ENCODE results near the gene CTTNBP2.

Gene CTTNBP2

DNA sequence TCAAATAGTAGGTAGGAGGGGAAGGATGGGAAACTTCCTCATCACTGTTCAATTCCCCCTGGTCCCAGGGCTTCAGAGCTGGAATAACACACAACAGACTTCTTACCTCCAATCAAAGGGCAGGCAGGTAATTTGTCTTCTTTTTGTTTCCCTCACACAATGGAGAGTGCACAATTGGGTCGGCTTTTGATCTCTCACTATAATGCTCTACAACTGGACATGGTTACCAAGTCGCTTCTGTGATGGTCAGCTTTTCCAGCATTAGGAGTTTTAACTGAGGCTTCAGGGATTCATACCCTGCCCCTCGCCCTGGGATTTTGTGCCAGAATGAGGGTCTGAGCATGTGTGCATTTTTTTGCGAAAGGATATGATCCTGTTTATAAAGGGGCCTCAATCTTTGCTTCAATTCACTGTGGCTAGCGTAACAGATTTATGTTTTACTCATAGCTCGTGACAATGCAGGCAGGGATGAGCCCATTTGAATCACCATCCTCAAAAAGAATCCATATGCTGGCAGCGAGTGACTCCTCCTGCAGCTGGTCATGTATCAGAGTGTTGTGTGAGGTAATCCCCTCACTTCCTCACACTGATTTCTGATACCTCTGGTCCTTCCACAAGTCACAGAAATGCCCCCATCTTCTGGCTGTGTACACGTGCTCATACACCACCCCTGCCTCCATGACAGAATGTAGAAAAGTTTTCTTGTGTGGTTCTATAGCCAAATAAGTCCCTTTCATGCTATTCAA is 189.6 kb downstream of the CTTNBP2 start:
- DNase-seq, result no peak

- DNase-seq, result no peak
Measured at GRCh38 chr7:117682681-117683385, 190.4 kb downstream of the CTTNBP2 start.

GRCh38 chr7:117679120-117679519 is 194.1 kb downstream of the CTTNBP2 start:
- DNase-seq, result no peak

GRCh38 chr7:117675497-117676435 is 197.5 kb downstream of the CTTNBP2 start:
- DNase-seq, result no peak

GRCh38 chr7:117674617-117675016 is 198.6 kb downstream of the CTTNBP2 start:
- no peak for DNase-seq

GRCh38 chr7:117673839-117674238 is 199.4 kb downstream of the CTTNBP2 start:
- DNase-seq, result no peak

DNA sequence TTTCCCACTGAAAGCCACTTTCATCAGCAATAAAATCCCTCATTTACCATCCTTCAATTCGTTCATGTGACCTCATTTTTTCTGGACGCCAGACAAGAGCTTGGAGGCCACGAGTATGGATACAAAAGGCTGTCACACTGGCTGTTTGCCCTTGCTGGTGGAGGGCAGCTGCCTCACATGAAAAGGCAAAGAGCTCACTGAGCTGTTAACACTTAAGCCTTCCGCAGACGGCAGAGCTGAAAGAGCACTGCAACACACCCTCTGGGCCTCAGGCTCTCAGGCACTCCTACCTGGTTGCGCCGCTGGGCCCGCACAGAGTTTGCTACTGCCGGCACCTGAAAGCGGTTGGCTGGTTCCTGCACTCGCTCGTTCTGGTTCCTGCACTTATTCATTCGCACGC is 199.9 kb downstream of the CTTNBP2 start:
- no peak for DNase-seq

- DNase-seq, result no peak
Measured at GRCh38 chr7:117672453-117672852, 200.8 kb downstream of the CTTNBP2 start.

DNA sequence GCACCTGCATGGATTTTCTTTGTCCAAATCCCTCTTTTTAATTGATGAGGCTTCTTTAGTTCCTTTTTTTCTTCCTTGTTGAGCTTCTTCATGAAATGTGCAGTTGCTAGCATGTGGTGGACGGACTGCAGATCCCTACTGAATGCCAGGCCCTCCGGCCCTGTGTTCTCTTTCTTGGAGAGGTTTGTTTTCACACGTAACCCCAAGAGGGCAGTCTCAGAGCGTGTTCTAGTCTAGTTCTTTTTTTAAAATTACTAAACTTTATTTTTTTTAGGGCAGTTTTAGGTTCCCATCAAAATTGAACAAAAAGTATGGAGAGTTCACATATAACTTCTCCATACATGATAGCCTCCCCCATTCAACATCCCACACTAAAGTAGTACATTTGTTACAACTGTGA is 203.4 kb downstream of the CTTNBP2 start:
- no peak for DNase-seq

GRCh38 chr7:117667456-117667855 is 205.8 kb downstream of the CTTNBP2 start:
- no peak for DNase-seq

GRCh38 chr7:117666689-117667088 is 206.6 kb downstream of the CTTNBP2 start:
- DNase-seq, result no peak

DNA sequence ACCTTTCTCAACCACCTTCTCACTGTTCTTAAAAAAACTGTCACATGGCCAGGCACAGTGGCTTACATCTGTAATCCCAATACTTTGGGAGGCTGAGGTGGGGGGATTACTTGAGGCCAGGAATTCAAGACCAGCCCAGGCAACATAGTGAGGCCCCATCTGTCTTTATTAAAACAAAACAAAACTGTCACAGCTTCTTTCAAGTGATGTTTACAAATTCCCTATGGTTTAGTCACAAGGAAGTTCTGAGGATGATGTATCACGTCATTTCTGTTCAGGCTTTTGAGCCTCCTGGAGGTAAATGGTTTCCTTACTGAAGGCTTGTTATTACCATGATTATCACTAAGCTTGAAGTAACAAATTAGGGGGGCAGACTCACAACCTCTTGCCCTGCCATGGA is 207.2 kb downstream of the CTTNBP2 start:
- no peak for DNase-seq

DNA sequence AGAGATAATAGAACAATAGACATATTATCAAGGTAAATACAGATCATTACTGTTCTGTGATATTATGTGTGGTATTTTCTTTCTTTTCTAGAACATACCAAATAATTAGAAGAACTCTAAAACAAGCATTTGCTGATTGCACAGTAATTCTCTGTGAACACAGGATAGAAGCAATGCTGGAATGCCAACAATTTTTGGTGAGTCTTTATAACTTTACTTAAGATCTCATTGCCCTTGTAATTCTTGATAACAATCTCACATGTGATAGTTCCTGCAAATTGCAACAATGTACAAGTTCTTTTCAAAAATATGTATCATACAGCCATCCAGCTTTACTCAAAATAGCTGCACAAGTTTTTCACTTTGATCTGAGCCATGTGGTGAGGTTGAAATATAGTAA is 207.9 kb downstream of the CTTNBP2 start:
- DNase-seq, result no peak

DNA sequence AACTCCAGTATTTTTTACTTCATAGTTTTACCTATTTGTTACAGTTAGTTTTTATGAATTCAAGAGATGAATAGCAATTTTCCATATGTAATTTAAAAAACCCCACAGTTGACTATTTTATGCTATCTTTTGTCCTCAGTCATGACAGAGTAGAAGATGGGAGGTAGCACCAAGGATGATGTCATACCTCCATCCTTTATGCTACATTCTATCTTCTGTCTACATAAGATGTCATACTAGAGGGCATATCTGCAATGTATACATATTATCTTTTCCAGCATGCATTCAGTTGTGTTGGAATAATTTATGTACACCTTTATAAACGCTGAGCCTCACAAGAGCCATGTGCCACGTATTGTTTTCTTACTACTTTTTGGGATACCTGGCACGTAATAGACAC is 209.2 kb downstream of the CTTNBP2 start:
- DNase-seq, result no peak

GRCh38 chr7:117661328-117661727 is 211.9 kb downstream of the CTTNBP2 start:
- DNase-seq, result no peak

Measured in activated gamma-delta T cell (primary cell).